HS-27A (cell line): ENCODE data around the gene IRF2.

ENCODE experiments used
- DNase-seq: peaks from one replicate; pipeline ENCODE4 v3.0.0-alpha.2; 2012; ENCODE audit warnings: low read depth, missing footprints

IRF2 gene

GRCh38 chr4:184368290-184368689, 106.1 kb downstream of the IRF2 start:
- no peak for DNase-seq

DNA sequence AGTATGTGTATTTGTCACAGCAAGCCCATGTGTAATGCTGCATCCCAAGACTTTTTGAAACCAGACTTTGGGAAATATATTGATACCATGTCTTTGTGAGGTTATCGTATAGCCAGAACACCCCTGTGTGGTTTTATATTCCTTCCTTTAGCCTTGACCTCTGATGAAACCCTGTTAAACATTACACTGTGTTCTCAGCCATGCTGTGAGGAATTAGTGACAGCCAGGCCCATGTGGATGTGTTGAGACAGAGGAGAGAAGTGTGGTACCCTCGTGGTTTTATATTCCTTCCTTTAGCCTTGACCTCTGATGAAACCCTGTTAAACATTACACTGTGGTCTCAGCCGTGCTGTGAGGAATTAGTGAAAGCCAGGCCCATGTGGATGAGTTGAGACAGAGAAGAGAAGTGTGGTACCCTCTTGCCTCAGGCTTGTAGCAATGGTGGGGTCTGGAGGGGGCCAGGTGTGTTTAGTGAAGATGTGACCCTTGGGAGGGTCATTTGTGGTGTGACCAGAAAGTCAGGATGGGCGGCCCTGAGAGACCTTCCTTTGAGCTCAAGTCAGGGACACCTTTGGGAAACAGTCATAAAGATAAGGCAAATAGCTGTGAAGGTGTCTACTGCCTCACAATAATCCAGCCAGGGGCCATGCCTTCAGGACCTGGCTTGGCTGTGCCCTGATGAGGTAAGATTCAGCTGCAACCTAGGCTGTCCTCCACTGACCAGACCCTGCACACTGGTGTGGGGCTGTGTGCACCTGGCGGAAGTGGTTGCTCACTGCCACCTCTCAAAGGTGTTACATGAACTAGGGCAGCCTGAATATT, 110.0 kb downstream of the IRF2 start:
- DNase-seq = no peak

GRCh38 chr4:184363258-184363657, 111.1 kb downstream of the IRF2 start:
- no peak for DNase-seq

DNA sequence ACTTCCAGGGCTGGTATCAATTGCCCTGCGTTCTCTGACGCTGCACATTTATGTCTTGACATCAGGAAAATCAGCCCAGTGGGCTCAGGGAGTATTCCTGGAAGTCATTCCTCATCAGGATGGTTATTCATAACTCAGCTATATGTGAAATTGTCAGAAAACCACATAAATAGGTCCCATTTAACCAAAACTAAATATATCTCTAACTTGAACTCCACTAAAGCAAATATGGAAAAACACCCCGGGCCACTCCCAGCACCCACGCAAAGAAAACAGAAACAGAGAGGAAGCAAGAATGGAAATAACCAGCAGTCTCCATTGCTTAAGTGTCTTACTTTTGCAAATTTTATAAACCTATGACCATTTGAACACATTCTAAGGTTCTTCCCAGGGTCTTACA, 112.0 kb downstream of the IRF2 start:
- DNase-seq = no peak

GRCh38 chr4:184361443-184361842, 112.9 kb downstream of the IRF2 start:
- DNase-seq = no peak

GRCh38 chr4:184359888-184360287, 114.5 kb downstream of the IRF2 start:
- DNase-seq = no peak

GRCh38 chr4:184358521-184359232, 115.7 kb downstream of the IRF2 start:
- no peak for DNase-seq

GRCh38 chr4:184357772-184358171, 116.6 kb downstream of the IRF2 start:
- no peak for DNase-seq

DNA sequence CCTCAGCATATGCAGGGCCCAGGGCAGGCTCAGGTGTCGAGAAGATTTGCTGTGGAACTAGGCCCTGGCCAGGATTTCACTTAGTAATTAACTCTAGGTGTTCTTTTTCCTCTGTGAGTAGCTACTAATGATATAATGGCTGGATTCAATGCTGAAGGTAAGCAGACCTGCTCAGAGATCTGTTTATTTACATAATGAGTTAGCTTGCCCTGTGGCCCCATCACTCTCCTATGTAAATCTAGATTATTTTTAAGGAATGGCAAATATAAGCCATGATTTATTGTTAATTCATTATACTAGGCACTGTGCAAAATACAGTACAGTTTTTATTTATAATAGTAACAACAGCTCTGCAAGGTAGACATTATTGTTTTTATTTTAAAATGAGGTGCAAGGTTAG, 117.2 kb downstream of the IRF2 start:
- DNase-seq = no peak

DNA sequence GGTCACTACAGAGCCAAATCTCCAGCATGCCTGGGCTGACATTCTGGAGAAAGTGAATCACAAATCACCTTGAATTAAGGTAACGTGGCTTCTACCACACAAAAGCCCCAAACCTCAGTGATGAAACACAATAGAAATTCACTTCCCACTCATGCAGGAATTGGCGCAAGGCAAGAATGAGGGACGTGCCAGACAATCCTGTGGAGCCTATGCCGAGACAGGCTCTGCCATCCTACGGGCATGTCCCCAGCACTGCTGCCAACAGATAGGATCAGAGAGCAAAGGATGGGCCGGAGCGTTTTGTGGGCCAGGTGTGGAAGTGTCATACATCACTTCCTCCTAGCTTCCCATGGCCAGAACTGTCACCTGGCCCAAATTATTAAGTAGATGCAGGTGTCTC, 118.0 kb downstream of the IRF2 start:
- DNase-seq = no peak

- DNase-seq = no peak
These were observed 118.5 kb downstream of the IRF2 start for GRCh38 chr4:184355857-184356256.

- DNase-seq = peak; percentile 46
These were observed 119.2 kb downstream of the IRF2 start for GRCh38 chr4:184355111-184355604.

DNA sequence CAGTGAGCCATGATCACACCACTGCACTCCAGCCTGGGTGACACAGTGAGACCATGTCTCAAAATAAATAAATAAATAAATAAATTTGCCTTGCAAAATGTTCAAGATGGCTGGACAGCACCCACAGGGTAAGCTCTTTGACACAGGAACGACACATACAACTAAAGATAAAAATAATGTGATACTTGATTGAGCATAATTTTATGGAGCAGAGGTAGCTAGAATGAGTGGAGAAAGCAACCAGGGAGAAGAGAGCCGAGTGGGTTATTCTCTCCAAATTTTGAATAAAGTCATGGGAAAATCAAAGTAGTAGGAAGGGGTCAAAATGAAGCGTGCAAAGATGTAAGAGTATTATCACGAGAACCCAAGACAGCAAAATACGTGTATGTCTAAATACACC, 121.5 kb downstream of the IRF2 start:
- DNase-seq = no peak

DNA sequence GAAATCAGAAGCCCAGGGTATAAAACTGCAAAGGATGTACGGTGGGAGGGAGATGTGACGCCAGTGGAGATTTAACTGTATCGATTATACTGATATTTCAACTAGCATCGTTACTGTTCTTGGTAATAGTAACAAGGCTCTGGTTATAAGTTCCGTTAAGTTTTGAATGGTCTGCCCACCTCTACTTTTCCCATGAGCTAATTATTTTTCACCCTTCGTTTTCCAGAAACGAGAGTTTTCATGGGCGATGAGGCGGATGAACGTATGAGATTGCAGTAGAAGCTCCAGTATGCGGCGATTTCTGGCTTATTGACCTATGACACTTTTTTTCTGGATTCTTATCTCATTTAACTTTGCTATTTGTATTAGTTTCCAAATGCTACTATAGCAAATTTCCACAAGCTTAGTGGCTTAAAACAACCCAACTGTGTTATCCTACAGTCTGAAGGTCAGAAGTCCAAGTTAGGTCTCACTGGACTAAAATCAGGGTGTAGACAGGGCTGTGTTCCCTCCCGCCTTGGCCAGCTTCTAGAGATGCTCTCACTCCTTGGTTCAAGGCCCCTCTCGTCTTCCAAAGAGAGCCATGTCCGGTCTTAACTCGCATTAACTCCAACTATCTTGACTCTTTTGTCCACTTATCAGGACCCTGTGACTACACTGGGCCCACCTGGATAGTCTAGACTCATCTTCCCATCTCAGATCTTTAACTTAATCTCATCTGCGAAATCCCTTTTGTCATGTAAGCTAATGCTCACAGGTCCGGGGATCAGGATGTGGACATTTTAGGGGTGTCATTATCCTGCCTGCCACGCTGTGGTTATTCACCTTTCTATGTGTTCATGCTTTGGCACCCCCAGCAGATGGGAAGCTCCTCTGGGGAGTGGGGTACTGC, 122.5 kb downstream of the IRF2 start:
- no peak for DNase-seq

GRCh38 chr4:184350964-184351363, 123.4 kb downstream of the IRF2 start:
- DNase-seq = no peak

DNA sequence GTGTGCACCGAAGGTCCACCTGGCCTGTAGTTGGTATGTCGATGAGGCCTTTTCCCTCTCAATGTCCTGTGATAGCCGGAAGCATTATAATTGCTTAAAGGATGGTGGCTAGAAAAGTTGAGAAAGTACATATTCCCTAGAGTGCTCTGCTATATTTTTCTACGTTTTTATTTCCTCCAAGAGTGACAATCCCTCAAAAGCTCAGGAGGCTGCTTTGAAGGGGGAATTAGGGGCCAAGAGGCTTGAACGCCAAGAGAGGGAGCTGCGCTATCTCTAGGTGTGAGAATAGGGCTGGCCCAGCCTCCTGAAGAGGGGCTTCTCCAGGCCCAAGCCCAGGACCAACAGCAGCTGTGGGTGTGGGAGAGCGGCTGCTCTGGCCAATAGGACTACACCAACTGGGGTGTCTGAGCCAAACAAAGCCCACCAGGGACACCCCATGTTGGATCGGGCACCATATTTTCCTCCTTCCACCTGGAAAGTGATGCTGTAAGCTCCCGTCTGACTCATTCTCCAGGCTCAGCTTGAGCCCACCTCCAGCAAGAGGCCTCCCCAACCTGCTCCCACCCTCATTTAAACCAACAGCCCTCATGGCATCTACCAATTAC, 124.0 kb downstream of the IRF2 start:
- DNase-seq = no peak

DNA sequence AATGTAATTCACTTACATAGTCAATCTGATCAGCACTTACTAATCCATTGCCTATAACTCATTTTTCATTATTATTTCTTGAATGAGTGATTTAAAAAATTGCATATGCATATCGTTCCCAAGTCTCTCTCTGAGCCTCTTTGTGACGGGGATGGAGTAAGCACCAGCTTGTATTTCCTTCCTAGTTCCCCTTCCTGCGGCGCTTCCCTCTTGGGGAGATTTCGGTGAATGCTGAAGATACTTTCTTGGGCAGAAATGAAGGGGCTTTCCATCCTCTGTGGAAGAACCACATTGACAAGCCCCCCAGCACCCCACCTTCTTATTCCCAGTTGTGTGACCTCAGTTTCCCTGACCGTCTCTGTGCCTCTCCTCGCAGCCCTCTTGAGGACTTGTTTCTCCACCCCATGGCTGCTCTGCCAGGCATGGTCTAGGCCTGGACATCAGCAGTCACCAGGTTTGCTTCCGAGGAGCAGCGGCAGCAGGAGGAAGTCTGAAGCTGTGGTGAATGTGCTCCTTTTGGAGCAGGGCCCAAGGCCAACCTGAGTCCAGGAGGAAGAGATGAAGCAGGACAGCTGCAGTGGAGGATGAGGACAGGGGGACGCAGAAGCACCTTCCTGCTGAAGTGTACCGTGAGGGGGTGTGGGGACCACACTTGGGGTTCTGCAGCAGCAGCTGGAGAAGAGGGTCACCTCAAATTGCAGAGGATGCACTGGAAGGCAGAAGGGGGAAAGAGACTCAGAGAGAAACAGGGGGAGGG, 124.9 kb downstream of the IRF2 start:
- DNase-seq = no peak

GRCh38 chr4:184348311-184349233, 125.8 kb downstream of the IRF2 start:
- DNase-seq = no peak

DNA sequence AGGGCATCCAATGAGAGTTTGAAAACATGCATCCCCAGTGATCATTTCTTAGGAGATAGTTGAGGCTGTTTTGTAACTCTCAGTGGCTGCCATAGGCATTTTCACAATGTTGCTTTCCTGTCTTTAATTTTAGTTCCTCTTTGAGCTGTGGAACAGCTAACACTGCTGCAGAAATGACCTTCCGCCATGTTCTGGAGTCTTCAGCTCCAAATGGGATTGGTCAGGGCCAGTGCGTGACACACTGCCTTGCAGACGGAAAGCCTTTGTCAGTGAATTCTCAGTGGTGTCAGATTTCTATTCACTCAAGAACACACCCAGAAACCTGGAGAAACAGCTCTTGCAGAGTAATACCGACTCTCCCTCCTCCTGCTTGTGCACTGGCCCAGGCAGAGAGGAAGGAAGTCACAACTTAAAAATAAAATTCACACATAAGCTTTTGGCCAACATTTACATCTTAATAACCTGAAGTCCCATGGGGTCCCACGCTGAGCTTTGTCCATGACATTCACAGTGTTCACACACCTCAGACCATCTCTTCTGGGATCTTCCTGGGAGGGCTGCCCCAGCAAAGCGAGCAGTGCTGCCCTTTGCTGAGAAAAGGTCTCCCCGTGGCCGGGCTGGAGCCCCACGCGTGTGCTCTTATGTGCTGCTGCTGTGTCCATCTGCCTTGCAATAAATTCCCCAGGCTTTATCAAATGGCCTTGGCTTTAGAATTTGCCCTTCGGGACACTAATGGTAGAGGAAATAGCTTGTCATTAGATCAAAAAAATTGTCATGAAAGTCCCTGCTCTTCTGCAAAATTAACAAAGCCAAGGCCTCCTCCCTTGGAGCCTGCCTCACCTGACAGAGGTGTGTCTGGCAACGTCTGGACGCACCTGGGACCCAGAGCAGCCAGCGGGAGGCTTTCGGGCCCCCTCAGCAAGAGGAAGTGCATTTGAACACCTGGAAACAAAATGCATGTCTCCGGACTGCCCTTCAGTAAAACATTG, 126.8 kb downstream of the IRF2 start:
- no peak for DNase-seq
